GM18870 (cell line): ENCODE results near the gene TMC7.

Source experiments
- ATAC-seq: cut with Tn5 transposase; IDR thresholded peaks from one replicate; pipeline ENCODE4 v1.9.1; 2021; ENCODE audit warnings: moderate library complexity; ENCODE audit not compliant: unreplicated experiment

TMC7 gene

DNA sequence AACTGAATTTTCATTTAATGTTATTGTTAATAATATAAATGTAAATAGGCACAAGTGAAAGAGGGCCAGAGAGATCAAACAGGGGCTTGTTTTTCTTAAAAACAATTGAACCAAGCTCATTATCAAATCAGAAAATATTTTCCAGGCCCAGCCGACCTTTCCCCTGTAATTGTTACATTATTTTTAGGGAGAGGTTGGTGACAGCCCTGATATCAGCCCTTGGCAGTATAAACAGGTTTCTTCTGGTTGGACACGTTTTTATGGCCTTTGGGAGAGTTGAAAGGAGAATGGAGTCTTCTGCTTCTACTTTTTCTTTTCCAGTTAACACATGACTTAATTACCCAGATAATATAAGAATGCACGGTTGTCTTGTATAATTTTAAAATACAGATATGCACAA lies 43.7 kb downstream of the TMC7 start:
- no peak for ATAC-seq

GRCh38 chr16:19029980-19030379 lies 46.2 kb downstream of the TMC7 start:
- ATAC-seq = no peak

GRCh38 chr16:19031738-19032137 lies 48.0 kb downstream of the TMC7 start:
- no peak for ATAC-seq

GRCh38 chr16:19033761-19034160 lies 50.0 kb downstream of the TMC7 start:
- no peak for ATAC-seq

- ATAC-seq = no peak
Measured at GRCh38 chr16:19040400-19040799, 56.7 kb downstream of the TMC7 start.

DNA sequence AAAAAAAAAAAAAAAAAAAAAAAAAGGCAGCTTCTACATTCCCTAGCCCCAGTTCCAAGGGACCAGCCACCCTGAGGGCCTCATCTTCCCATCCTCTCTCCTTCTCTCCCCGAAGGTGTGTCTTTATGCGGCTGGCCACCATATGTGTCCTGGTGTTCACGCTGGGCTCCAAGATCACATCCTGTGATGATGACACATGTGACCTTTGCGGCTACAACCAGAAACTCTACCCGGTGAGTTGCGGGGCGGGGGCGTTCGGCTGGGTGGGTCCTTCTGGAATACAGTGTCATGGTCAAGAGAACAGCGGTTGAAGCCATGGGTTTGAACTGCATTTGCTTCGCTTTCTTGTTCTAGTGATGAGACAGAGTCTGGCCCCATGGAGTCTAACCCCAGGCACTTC lies 61.0 kb downstream of the TMC7 start:
- no peak for ATAC-seq

DNA sequence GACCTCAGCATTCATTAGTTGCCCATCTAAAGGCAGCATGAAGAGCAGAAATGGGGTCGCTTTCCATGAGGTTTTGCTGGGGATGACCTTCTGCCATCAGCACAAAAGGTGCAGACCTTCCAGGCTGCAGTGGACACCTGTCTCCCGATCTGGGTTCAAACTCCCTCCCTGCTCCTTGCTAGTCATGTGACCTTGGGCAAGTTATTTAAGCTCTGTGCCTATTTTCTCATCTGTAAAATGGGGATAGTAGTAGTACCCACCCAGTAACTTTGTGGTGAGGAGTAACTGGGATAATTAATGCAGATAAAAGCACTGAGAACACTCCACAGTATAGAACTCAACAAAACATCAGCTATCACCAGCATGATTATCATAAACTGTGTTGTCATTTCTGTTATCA lies 62.3 kb downstream of the TMC7 start:
- ATAC-seq = no peak

DNA sequence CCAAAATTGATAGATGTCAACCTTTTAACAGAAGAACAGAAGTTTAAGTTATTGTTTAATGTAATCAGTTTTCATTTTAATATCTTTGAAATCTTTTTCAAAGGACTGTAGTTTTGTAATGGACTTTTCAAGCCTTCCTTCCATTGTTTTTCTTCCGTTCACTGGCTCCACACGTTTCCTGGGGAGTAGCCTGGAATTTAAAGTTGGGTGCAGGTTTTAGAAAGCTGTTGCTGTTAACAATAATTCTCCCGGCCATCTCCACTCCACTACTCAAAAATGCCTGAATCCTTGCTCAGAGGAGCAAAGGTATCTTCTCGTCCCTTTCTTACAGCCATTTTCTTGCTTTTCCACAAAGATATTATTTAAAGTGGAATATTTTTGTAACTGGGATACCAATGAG lies 79.0 kb downstream of the TMC7 start:
- no peak for ATAC-seq

DNA sequence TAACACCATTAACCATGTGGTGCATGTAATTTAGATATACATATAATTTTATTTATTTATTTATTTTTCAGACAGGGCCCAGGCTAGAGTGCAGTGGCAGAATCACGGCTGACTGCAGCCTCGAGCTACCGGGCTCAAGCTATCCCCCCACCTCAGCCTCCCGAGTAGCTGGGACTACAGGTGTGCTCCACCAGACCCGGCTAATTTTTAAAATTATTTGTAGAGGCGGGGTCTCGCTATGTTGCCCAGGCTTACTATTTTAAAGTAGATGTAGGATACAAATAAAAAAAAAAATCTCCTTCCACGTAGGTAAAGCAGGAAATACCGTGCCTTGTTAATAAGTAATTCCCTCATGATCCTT lies 83.2 kb downstream of the TMC7 start:
- no peak for ATAC-seq

DNA sequence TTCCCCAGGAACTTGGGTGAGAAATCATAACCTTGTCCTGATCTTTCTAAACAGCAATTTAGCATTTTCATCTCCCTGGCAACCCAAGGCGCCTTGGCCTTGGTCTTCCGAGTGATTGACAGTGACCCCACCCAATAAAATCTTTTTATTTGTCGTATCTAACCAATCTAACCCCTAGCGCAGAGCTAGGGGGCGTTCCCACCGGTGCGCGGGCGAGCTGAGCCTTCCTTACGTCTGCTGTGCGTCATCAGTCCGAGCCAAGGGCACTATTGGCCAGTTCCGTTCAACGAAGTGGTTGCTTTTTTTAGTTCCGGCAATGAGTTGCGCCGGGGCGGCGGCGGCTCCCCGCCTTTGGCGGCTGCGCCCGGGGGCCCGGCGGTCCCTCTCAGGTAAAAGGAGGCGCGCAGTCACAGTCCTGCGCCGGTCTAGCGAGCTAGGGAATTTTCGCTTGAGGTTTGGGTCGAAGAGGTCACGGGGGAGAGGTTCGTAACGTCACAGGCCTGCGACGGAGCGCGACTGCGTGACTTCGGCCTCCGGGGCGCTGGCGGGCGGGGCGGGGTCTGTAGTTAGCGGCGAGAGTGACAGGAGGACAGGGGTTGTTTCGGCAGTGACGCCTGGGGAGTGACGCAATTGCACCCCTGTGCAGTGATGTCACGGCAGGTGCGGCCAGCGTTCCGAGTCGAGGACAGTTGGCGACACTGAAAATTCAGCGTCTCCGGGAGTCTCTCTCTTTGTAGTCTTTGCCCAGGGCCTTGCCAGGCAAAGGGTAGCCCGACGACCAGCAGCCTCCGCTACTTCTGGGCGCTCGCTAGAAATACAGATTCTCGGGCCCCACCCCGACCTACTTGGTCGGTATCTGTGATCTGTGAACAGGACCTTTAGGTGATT lies 83.9 kb downstream of the TMC7 start, which contains the start of gene COQ7:
TSS of gene COQ7 (plus strand) at position 266 of the 888 bp plus-strand sequence. CDS start at position 317, 51 bp downstream.
- peak; percentile 93 for ATAC-seq

DNA sequence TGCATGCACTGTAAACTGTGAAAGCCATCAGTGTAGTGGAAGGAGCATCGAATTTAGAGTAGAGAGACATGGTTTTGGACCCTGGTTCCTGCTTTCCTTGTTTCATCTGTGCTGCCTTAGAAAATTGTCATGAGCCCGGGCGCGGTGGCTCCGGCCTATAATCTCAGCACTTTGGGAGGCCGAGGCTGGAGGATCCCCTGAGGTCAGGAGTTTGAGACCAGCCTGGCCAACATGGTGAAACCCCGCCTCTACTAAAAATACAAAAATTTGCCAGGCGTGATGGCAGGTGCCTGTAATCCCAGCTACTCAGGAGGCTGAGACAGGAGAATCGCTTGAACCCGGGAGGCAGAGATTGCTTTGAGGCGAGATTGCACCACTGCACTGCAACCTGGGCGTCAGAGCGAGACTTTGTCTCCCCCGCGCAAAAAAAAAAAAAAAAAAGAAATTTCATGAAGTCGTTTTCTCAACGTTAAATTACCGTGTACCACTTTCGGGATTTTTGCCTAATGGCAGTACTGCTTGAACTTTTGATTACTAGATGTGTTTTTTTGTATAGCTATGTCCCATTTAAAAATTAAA lies 84.6 kb downstream of the TMC7 start:
- ATAC-seq = no peak

- ATAC-seq = no peak
Measured at GRCh38 chr16:19071811-19072777, 88.4 kb downstream of the TMC7 start.

DNA sequence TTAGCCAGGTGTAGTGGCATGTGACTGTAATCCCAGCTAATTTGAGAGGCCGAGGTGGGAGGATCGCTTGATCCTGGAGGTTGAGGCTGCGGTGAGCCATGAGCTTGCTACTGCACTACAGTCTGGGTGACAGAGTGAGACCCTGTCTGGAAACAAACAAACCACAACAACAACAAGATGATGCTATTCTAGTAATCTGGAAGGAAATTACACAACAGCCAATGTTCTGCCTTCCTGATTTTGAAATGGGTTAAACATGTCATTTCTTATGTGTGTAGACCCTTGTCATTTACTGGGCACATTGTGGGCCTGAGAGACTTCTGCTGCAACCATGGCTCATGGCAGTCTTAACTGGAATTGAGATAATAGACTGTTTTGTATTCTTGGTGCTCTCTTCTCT lies 89.6 kb downstream of the TMC7 start:
- no peak for ATAC-seq

- ATAC-seq = no peak
Measured at GRCh38 chr16:19073863-19074262, 90.1 kb downstream of the TMC7 start.

DNA sequence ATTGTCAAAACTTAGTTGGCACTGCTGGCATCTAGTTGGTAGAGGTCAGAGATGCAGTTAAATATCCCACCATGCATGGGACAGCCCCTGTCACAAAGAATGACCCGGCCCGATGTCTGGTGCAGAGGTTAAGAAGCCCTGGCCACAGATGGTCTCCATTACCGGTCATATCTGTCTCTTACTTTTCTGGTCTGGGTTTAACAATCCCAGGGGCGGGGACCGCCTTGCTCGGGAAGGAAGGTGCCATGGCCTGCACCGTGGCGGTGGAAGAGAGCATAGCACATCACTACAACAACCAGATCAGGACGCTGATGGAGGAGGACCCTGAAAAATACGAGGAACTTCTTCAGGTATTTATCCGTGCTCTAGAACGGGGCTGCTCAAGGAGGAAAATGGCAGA lies 91.8 kb downstream of the TMC7 start:
- no peak for ATAC-seq

DNA sequence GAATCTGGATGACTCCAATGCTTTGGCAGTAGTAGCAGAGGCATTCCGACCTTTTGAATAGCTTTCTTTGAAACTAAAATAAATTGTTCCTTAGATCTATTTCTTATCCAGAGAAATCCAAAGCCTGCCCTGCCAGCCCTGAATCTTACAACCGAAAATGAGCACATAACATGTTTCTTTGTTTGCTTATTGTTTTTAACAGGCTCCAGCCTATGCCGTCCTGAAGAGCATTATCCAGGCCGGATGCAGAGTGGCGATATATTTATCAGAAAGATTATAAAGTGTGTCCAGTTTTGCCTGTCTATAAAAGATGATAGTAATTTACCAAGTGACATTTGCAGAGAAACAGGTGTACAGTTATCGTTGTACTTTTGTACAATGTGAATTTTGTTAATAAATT lies 94.1 kb downstream of the TMC7 start:
- no peak for ATAC-seq

DNA sequence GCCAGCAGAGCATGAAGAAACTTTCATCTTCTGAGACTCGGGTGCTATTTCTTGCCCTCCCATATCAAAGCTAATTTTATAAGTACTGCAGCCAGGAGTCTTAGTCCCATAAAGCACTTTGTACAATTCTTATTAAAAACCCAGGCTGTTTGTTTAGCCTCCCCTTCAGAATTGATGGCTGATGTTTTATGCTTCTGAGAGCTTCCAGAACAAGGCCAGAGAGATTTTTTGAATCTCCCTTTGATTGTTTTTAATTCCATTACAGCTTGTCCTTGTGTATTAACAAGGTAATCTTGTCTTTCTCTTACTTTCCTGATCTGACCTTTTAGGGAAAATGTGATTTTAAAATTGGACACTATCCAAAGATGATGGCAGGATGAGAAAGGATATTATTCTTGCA lies 99.9 kb downstream of the TMC7 start:
- ATAC-seq = no peak

GRCh38 chr16:19084139-19084538 lies 100.4 kb downstream of the TMC7 start:
- ATAC-seq = no peak

- no peak for ATAC-seq
Measured at GRCh38 chr16:19084879-19085278, 101.1 kb downstream of the TMC7 start.

GRCh38 chr16:19085679-19086200 lies 102.0 kb downstream of the TMC7 start:
- ATAC-seq = no peak
